GM21619 (cell line): Measurements from ENCODE around the gene ST8SIA1.

Source experiments
- ATAC-seq: cut with Tn5 transposase; IDR thresholded peaks from one replicate; pipeline ENCODE4 v1.9.1; 2021; ENCODE audit not compliant: unreplicated experiment

ST8SIA1 gene

GRCh38 chr12:22332202-22332601 is 2.3 kb downstream of the ST8SIA1 start:
- no peak for ATAC-seq

GRCh38 chr12:22329621-22330020 is 4.9 kb downstream of the ST8SIA1 start:
- no peak for ATAC-seq

DNA sequence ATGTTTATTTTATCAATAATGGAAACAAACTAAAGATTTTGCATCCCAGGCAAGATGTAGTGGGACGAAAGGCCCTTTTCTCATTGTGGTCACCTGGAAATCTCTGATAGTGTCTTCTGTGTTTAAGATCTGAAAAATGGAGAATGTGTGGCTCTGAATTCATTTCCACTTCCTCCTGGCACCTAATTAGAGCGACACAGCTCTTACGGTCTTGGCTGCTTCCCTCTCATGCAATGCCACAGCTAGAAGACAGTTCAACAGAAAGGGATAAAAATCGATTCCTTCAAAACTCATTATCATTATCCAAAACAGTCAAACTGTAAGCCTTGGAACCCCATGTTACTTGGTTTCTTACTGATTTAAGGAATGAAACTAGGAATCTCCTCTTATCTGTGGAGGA is 9.3 kb downstream of the ST8SIA1 start:
- no peak for ATAC-seq

- no peak for ATAC-seq
Observed at GRCh38 chr12:22322091-22322490, 12.4 kb downstream of the ST8SIA1 start.

DNA sequence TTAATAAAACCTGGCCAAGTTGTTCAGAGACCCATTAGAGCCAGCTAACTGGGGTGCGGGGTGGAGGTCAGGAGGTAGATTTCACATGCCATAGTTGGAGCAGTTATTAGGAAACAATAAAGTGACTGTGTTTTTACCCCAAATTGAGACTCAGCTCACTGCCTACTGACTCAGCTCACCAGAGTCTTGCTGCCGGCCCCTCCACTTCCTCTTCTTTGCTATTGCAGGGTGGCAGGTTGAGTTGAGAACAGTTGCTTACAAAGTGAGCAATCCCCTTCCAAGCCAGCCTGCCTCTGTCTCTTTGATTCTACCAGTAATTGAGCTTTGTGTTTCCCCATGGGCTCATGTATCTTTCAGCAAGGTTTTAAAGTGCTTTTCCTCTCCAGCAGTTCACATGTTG is 12.9 kb downstream of the ST8SIA1 start:
- ATAC-seq: no peak

DNA sequence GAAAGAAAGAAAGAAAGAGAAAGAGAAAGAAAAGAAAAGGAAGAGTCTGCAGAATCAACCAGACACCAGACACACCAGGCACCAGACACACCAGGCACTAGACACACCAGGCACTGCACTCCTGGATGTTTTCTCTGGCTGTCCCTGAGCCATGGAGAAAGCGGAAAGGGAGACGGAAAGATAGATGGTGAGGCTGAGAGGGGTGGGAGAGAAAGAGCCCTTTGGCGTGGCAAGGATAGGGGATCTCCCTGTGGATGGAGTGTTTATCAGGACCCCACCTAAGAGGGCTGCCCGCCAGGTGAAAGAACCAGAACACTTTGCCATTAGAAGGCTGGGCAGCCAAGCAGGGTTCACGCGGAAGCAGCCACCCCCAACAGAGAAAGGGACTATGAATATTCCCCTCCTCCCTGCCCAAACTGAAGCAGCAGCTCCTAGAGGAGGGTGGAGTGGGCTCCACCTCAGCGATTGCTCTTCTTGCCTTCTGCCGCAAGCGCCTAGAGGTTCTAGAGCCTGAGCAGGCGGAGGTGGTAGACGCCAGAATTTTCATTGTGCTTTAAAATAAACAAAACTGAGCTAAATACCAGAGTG is 13.4 kb downstream of the ST8SIA1 start:
- no peak for ATAC-seq

DNA sequence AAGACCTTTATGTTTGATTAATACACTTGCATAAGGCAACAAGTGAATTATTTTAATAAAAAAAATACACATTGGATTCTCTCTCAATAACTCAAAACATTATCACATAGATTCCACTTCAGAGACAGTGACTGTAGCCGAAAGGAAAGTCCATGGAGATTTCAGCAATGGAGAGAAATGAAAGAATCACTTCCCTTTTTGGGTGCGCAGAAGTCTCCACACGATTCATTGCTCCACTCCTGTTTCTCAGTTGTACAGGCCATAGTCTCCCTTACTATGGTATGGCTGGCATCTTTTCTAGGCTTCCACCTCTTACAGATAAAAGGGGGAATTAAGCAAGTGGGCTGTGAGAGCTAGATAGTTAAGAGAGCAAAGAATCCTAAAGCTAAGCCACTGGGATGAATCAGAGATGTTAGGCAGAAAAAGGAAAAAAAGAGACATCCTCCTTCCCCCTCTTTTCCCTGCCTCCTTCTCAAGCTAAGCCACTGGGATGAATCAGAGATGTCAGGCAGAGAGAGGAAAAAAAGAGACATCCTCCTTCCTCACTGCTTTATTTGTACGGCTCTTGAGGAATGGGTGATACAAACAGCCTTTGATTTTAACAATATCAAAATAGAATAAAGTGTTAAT is 16.3 kb downstream of the ST8SIA1 start:
- no peak for ATAC-seq

- ATAC-seq: no peak
Observed at GRCh38 chr12:22313963-22314330, 20.6 kb downstream of the ST8SIA1 start.

- no peak for ATAC-seq
Observed at GRCh38 chr12:22313286-22313962, 21.1 kb downstream of the ST8SIA1 start.

GRCh38 chr12:22312336-22312735 is 22.2 kb downstream of the ST8SIA1 start:
- ATAC-seq: no peak

- ATAC-seq: no peak
Observed at GRCh38 chr12:22310709-22311108, 23.8 kb downstream of the ST8SIA1 start.

DNA sequence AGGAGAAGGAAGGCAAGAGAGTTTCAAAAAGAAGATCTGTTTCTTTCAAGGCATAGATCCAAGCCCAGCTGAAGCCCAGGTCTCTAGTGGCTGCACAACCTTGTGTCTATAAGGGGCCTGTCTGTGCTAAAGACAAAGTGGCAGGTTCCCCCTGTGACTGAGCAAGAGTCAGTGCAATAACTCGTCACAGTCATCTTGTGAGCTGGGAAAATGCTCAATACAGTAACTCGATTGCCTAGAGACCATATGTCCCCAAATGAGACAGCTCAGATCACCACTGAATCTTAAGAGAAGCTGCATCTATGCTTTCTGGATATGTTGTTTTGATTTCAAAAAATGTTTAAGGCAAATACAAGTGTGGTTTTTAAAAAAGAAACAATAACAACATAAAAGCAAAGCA is 24.2 kb downstream of the ST8SIA1 start:
- ATAC-seq: no peak

DNA sequence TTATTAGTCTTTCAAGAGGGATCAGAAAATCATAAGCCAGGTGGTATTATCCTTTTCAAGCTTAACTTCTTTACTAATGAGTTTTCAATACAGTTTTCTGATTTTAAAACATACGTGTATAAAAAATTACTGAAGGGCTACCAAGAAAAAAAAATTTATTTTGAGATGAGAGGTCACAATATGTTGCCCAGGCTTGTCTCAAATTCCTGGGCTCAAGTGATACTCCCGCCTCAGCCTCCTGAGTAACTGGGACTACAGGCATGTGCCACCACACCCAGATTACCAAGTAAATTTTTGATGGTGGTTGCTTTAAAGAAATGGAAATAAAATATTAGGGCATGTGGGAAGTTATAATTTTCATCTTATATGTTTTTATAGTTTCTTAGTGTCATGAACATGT is 26.7 kb downstream of the ST8SIA1 start:
- no peak for ATAC-seq

DNA sequence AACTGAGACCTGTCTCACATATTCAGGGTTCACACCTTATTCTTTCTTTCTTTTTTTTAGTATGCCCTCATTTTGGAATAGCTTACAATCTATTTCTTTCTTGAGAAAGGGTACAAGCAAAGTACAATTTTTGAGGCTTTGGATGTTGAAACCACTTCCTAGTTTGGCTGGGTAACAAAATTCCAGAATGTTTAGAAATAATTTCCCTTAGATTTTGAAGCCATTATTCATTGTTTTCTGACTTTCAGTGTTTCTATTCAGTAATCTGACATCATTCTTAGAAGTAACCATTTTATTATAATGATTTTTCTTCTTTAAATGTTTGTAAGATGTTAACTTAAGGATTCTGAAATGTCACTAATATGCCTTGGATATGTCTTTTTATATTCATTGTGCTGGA is 28.2 kb downstream of the ST8SIA1 start:
- no peak for ATAC-seq

- ATAC-seq: no peak
Observed at GRCh38 chr12:22304341-22304740, 30.2 kb downstream of the ST8SIA1 start.

GRCh38 chr12:22299294-22299912 is 35.1 kb downstream of the ST8SIA1 start:
- ATAC-seq: no peak

GRCh38 chr12:22289250-22289649 is 45.3 kb downstream of the ST8SIA1 start:
- no peak for ATAC-seq

- no peak for ATAC-seq
Observed at GRCh38 chr12:22287776-22288621, 46.5 kb downstream of the ST8SIA1 start.

GRCh38 chr12:22287101-22287500 is 47.4 kb downstream of the ST8SIA1 start:
- no peak for ATAC-seq

DNA sequence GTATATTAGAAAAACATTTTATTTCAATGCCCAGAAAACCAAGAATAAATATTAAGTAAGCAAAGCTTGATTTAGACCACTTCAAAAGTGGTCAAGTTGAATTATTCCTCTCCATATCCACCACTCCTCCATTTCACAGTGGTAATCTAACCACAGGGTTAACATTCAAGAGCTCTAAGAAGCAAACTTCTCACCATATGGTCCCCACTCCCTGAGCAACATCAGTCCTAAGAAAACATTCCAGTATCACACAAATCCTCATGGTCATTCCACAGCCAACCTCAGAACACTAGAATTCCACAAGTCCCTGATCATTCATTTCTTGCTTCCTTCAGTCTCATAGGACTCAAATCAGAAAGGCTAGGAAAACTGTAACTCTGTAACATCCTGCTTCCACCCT is 47.9 kb downstream of the ST8SIA1 start:
- ATAC-seq: no peak

DNA sequence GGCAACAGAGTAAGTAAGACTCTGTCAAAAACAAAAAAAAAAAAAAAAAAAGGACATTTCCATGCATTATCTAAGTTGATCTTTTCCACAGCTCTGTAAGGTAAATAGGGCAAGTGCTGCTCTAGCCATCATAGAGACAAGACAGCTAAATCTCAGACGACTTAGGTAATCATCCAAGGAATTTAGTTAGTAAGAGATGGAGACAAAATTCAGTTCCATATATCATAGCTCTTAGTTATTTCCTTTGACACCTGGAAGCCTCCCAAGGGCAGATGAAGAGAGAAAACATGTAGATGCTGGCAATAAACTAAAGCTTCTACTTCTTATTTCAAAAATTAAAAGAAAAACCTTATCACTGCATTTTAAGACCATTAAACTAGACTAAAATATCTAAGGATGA is 48.7 kb downstream of the ST8SIA1 start:
- ATAC-seq: no peak
